K562 (cell line): ENCODE results near the gene ILK. TPM values are rescaled to one million over a fixed set of nuclear protein-coding genes. Genes with fewer than 3 reads are reported as not detected.

Source experiments
- ATAC-seq: fragments of 200-7000 bp; cut with Tn5 transposase; 3 replicates; pipeline ENCODE4 v1.9.1; 2020; ENCODE audit warnings: moderate library complexity
- BruUV-seq: library from RNA; stranded (reverse); fragments of 400-500 nt; replicated peaks from 2 replicates; lab custom pipeline; 2021; lab: Mats Ljungman, UMichigan
- CTCF ChIA-PET: fragments of 300-600 bp; formaldehyde crosslinking; extraction: SDS; loops from one replicate; lab custom pipeline; 2021; ENCODE audit warnings: low intra/inter-chr PET ratio; lab: Yijun Ruan, JAX
- POLR2A ChIA-PET: fragments of 300-600, 350-650 bp; sonication (Branson Sonifier 250); formaldehyde crosslinking; extraction: SDS; loops from one replicate; lab custom pipeline; 2021; ENCODE audit warnings: antibody characterized with exemption, inconsistent platforms; lab: Yijun Ruan, JAX
- DNase-seq, 4 experiments: peaks; one replicate each; pipeline versions ENCODE4 v3.0.0 to v3.0.0-alpha.2; 2011 to 2018; ENCODE audit warnings: low spot score in 3 of 4, mixed read lengths in 3 of 4; ENCODE audit errors: extremely low read depth in 1 of 4
- FAIRE-seq: peaks from 2 replicates; lab custom pipeline; 2011; peaks lifted over from hg19 to GRCh38; lab: Jason Lieb, UNC
- H2AFZ ChIP-seq: 2 replicates; pipeline ENCODE4 v1.6.0; 2011; ENCODE audit warnings: low read depth, low read length, control low read depth, inconsistent platforms
- H3K27ac ChIP-seq: fragments of 200-600 bp; 3 replicates; pipeline ENCODE4 v1.8.0; 2011; ENCODE audit warnings: low read depth, mild to moderate bottlenecking, control low read depth, inconsistent platforms, low read length, moderate library complexity, mixed read lengths; ENCODE audit errors: extremely low read depth
- H3K27me3 ChIP-seq, 2 experiments: fragments of 300-600 bp in 1 of 2; 2 replicates in 1 of 2; 3 replicates in 1 of 2; pipeline versions ENCODE4 v1.6.0 to v1.8.0; 2011; ENCODE audit warnings: inconsistent platforms in 2 of 2, low read length in 2 of 2, mild to moderate bottlenecking in 1 of 2, mixed read lengths in 1 of 2, moderate library complexity in 1 of 2; ENCODE audit not compliant: control insufficient read depth in 2 of 2, insufficient read depth in 2 of 2
- H3K36me3 ChIP-seq: fragments of 300-600 bp; 3 replicates; pipeline ENCODE4 v1.8.0; 2011; ENCODE audit warnings: mild to moderate bottlenecking, low read length, inconsistent platforms; ENCODE audit not compliant: control insufficient read depth, insufficient read depth
- H3K4me1 ChIP-seq, 2 experiments: fragments of 200-600 bp in 1 of 2; replicated peaks in 1 of 2; 2 replicates in 1 of 2; 3 replicates in 1 of 2; pipeline versions ENCODE4 v1.5.1 to v1.8.0; 2011; ENCODE audit warnings: inconsistent platforms in 2 of 2, low read length in 2 of 2, mild to moderate bottlenecking in 1 of 2, mixed read lengths in 1 of 2, moderate library complexity in 1 of 2; ENCODE audit not compliant: control insufficient read depth in 2 of 2, insufficient read depth in 2 of 2
- H3K4me2 ChIP-seq: 2 replicates; pipeline ENCODE4 v1.6.1; 2011; ENCODE audit warnings: low read length, control low read depth, inconsistent platforms, mixed read lengths; ENCODE audit not compliant: insufficient read depth
- H3K4me3 ChIP-seq: fragments of 200-600 bp; sonication (generic), shearing (Covaris generic); 2 replicates; pipeline ENCODE4 v1.5.1; 2016; ENCODE audit warnings: control low read depth, inconsistent platforms
- H3K79me2 ChIP-seq: fragments of 200-600 bp; 3 replicates; pipeline ENCODE4 v1.8.0; 2011; ENCODE audit warnings: low read length, inconsistent platforms; ENCODE audit not compliant: control insufficient read depth, insufficient read depth
- H3K9ac ChIP-seq, 2 experiments: 2 replicates each; pipeline versions ENCODE4 v1.6.0 to v1.6.1; 2011; ENCODE audit warnings: low read depth in 2 of 2, low read length in 2 of 2, control low read depth in 1 of 2, inconsistent platforms in 1 of 2, mild to moderate bottlenecking in 1 of 2, mixed read lengths in 1 of 2; ENCODE audit not compliant: insufficient read depth in 1 of 2
- H3K9me1 ChIP-seq: one replicate; pipeline ENCODE4 v1.6.0; 2011; ENCODE audit warnings: inconsistent platforms, mild to moderate bottlenecking, low read length, moderate library complexity; ENCODE audit not compliant: control insufficient read depth, insufficient read depth
- H3K9me3 ChIP-seq: replicated peaks from 2 replicates; pipeline ENCODE4 v1.5.1; 2011; ENCODE audit warnings: low read depth, low read length, inconsistent platforms; ENCODE audit not compliant: control insufficient read depth, insufficient read depth
- H4K20me1 ChIP-seq: replicated peaks from 2 replicates; pipeline ENCODE4 v1.6.1; 2011; ENCODE audit warnings: low read length, inconsistent platforms, mixed read lengths; ENCODE audit not compliant: control insufficient read depth, insufficient read depth
- EP400 ChIP-seq: fragments of 450-650 bp; IDR thresholded peaks from 2 replicates; pipeline ENCODE4 v1.6.1; 2017; ENCODE audit warnings: antibody characterized with exemption, mild to moderate bottlenecking, moderate library complexity
- FIP1L1 ChIP-seq: fragments of 200-400 bp; formaldehyde crosslinking; IDR thresholded peaks from 2 replicates; pipeline ENCODE4 v1.6.1; 2018; ENCODE audit warnings: mild to moderate bottlenecking, low read depth, low read length; ENCODE audit not compliant: poor library complexity, severe bottlenecking
- HMGN3 ChIP-seq: IDR thresholded peaks from 2 replicates; pipeline ENCODE4 v1.6.1; 2011; ENCODE audit warnings: borderline replicate concordance, low read depth, mild to moderate bottlenecking, mixed read lengths, low read length; ENCODE audit not compliant: insufficient read length; ENCODE audit errors: extremely low read depth
- MTA2 ChIP-seq: fragments of 450-650 bp; IDR thresholded peaks from 2 replicates; pipeline ENCODE4 v1.6.1; 2016; ENCODE audit warnings: low read depth
- POLR2G ChIP-seq: fragments of 200-400 bp; formaldehyde crosslinking; IDR thresholded peaks from 2 replicates; pipeline ENCODE4 v1.6.1; 2017; ENCODE audit warnings: low read depth, mild to moderate bottlenecking, antibody characterized with exemption, low read length, moderate library complexity
- TAF15 ChIP-seq: fragments of 200-400 bp; formaldehyde crosslinking; IDR thresholded peaks from 2 replicates; pipeline ENCODE4 v1.6.1; 2017; ENCODE audit warnings: mild to moderate bottlenecking, low read depth, low read length, moderate library complexity
- U2AF2 ChIP-seq: fragments of 200-400 bp; formaldehyde crosslinking; optimal IDR thresholded peaks from 2 replicates; pipeline ENCODE3; 2017; ENCODE audit warnings: low read depth, mild to moderate bottlenecking, low read length
- ZBTB33 ChIP-seq: sonication (generic); formaldehyde crosslinking; IDR thresholded peaks from 2 replicates; pipeline ENCODE4 v1.8.1; 2023; ENCODE audit warnings: mild to moderate bottlenecking, missing genetic modification reagents
- ZNF561 ChIP-seq: fragments of 450-650 bp; formaldehyde crosslinking; conservative IDR thresholded peaks from 2 replicates; pipeline ENCODE4 v1.4.0; 2020; ENCODE audit warnings: mild to moderate bottlenecking, moderate library complexity
- WGBS: fragments of 100-300 bp; shearing (Covaris generic); methylation state at CpG from one replicate; pipeline ENCODE4 v1.1.6; 2016; ENCODE audit warnings: low coverage, mixed read lengths; ENCODE audit not compliant: insufficient coverage; ENCODE audit errors: missing lambda C conversion rate; 5-methylcytosine and 5-hydroxymethylcytosine counted together
- in situ Hi-C: fragments of 300-500 bp; cut with MboI; formaldehyde crosslinking; loops from 4 replicates; pipeline ENCODE4 v1.15.0; 2018; ENCODE audit warnings: inconsistent platforms, mixed read lengths
- intact Hi-C: fragments of 100-400 bp; cut with micrococcal nuclease; formaldehyde crosslinking; loops from 2 replicates; pipeline ENCODE4 v1.14.2; 2022
- polyA plus RNA-seq, 8 experiments: library from polyadenylated mRNA; depleted of rRNA in 4 of 8; stranded (reverse) in 5 of 8; unstranded in 3 of 8; fragments of >200 nt; fragmentation: Nextera tagmentation in 2 of 8; fragmentation: Illumina TruSeq in 1 of 8; extraction: Ambion mirVana in 2 of 8; extraction: Trizol in 1 of 8; gene quantifications; 2 replicates each; pipeline versions ENCODE4 v1.2.1 to v1.2.3, GENCODE V29; 2011 to 2014; ENCODE audit warnings: inconsistent platforms in 1 of 8, missing spikeins in 1 of 8
- total RNA-seq, 7 experiments: library from RNA; depleted of rRNA in 6 of 7; stranded (reverse); fragments of >200 nt in 6 of 7; fragmentation: Illumina TruSeq in 2 of 7; extraction: Trizol in 2 of 7; gene quantifications; 2 replicates each; pipeline versions ENCODE4 v1.2.1 to v1.2.3, GENCODE V29; 2011 to 2021; ENCODE audit warnings: low replicate concordance in 1 of 7

ILK gene
- total and polyA plus RNA-seq, 9 of the 15 experiments (the other 6 are each of a cell fraction or from before 2014, with no cell fraction given) = 43.3 to 95.9 (median 58.9) TPM

GRCh38 chr11:6570691-6571427 is 32.7 kb upstream of the ILK start:
- Histone ChIP-seq H3K4me3 (no peak overlapping the region), H3K27me3 (no peaks in the 10 kb centered on the region), H3K9me1 (peaks cover 8% of the 10 kb centered on the region), H3K9ac (no peak overlapping the region; a peak in 2 of 4 replicates), H3K9me3 (no peaks in the 10 kb centered on the region), H3K27ac (no peak overlapping the region), H2AFZ (no peak overlapping the region), H3K4me1 (peaks cover 29 to 45% of the 10 kb centered on the region in 2 experiments), H3K4me2 (no peak overlapping the region), H4K20me1 (no peaks in the 10 kb centered on the region), H3K79me2 (no peaks in the 10 kb centered on the region), H3K36me3 (no peaks in the 10 kb centered on the region)
- FAIRE-seq = no peak
- POLR2A ChIA-PET = interaction anchor here (1.1 kb wide), 1 partner anchor 41 kb away, joined by 3 read pairs; the partner anchor contains the start of gene TAF10
- ATAC-seq = no peak
- CTCF ChIA-PET = no interaction called here
- TF ChIP-seq MTA2 = no peak
- TF ChIP-seq POLR2G = peak; percentile 36; the same call in 1 of the 2 replicates
- no peak for TF ChIP-seq TAF15
- peak; percentile 38 for TF ChIP-seq FIP1L1
- TF ChIP-seq ZNF561 = no peak
- TF ChIP-seq U2AF2 = no peak
- peak; percentile 17 for TF ChIP-seq HMGN3
- TF ChIP-seq ZBTB33 (CRISPR knock-in tag) = peak; percentile 82
- TF ChIP-seq EP400 = no peak
- no TSS peak for BruUV-seq
- in situ Hi-C loops (no loop called here), intact Hi-C loops (no loop called here)
- no peak for DNase-seq
- 94% methylated on average over 40 of the region's 62 CpGs for WGBS
